ENCODE data around the gene ZIM2.

DNA sequence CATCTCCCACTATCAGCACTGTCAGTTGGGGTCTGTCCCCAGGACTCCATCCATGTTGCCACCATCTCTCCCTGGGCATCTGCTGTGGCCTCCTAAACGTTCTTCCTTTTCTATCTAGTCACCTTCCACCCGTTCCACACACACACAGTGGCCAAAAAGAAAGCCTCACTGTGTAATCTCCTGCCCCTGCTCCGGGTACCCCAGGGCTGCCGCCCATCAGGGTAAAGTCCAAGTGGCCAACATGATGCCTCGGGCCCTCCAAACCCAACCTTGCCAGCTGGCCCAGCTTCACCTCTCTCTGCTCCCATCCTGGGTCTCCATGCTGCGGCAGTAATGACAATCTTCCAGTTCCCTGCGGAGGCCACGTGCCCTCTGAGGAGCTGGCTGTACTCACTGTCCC is 29.4 kb upstream of the ZIM2 start:
- TF ChIP-seq CTCF (IDR thresholded peaks at IDR 0.05 in 2 of 3, conservative IDR thresholded peaks at IDR 0.05 in 1 of 3; ENCODE audit: borderline replicate concordance in 1 of 3, insufficient read depth in 1 of 3, low read depth in 2 of 3, low read length in 2 of 3) (no peak), EZH2phosphoT487 (IDR thresholded peaks at IDR 0.05; ENCODE audit: borderline replicate concordance) (no peak), POLR2A (IDR thresholded peaks at IDR 0.05; ENCODE audit: borderline replicate concordance, extremely low read depth, insufficient read depth, insufficient read length) (no peak), ZFX (IDR thresholded peaks at IDR 0.05) (no peak), EZH2 (IDR thresholded peaks at IDR 0.05) (no peak), ZNF274 (IDR thresholded peaks at IDR 0.05; ENCODE audit: low read depth, low read length) (no peak), SRF (IDR thresholded peaks at IDR 0.05; ENCODE audit: low read depth) (no peak), JUND (IDR thresholded peaks at IDR 0.05) (no peak)
